Endodermal cell (in vitro differentiated cells): ENCODE measurements around the gene NCBP3. TPM values are rescaled to one million over a fixed set of nuclear protein-coding genes. Genes with fewer than 3 reads are reported as not detected.

Source experiments
- DNase-seq: peaks from one replicate; pipeline ENCODE4 v3.0.0-alpha.2; 2017
- H3K27ac ChIP-seq: 2 replicates; pipeline ENCODE4 v1.5.1; 2013; ENCODE audit warnings: mild to moderate bottlenecking, low read depth, low read length, moderate library complexity
- H3K27me3 ChIP-seq: 2 replicates; pipeline ENCODE4 v1.6.1; 2013; ENCODE audit warnings: mild to moderate bottlenecking, low read length, moderate library complexity; ENCODE audit not compliant: insufficient read depth, control insufficient read depth, poor library complexity, severe bottlenecking
- H3K36me3 ChIP-seq: 2 replicates; pipeline ENCODE4 v1.7.0; 2013; ENCODE audit warnings: mild to moderate bottlenecking, low read length, moderate library complexity; ENCODE audit not compliant: control insufficient read depth, insufficient read depth
- H3K4me1 ChIP-seq: one replicate; pipeline ENCODE4 v1.7.0; 2013; ENCODE audit warnings: low read length; ENCODE audit not compliant: control insufficient read depth, insufficient read depth
- H3K4me3 ChIP-seq: 2 replicates; pipeline ENCODE4 v1.5.1; 2013; ENCODE audit warnings: mild to moderate bottlenecking, low read length, moderate library complexity
- H3K9ac ChIP-seq: 2 replicates; pipeline ENCODE4 v1.6.1; 2013; ENCODE audit warnings: mild to moderate bottlenecking, low read length, moderate library complexity; ENCODE audit not compliant: poor library complexity, severe bottlenecking; ENCODE audit errors: extremely low read depth
- H3K9me3 ChIP-seq: 2 replicates; pipeline ENCODE4 v1.6.1; 2013; ENCODE audit warnings: mild to moderate bottlenecking, low read length, moderate library complexity; ENCODE audit not compliant: control insufficient read depth
- H3K27ac Mint-ChIP-seq: 2 replicates; pipeline ENCODE4 v1.8.0; 2020; ENCODE audit warnings: mixed read lengths
- H3K27me3 Mint-ChIP-seq: 2 replicates; pipeline ENCODE4 v1.8.0; 2021; ENCODE audit warnings: mild to moderate bottlenecking, mixed read lengths; ENCODE audit not compliant: insufficient read depth
- H3K36me3 Mint-ChIP-seq: 2 replicates; pipeline ENCODE4 v1.8.0; 2020; ENCODE audit warnings: low read depth, mixed read lengths
- H3K4me1 Mint-ChIP-seq: 2 replicates; pipeline ENCODE4 v1.8.0; 2020; ENCODE audit warnings: mixed read lengths
- H3K4me3 Mint-ChIP-seq: 2 replicates; pipeline ENCODE4 v1.8.0; 2020; ENCODE audit warnings: mild to moderate bottlenecking, moderate library complexity, mixed read lengths
- H3K9me3 Mint-ChIP-seq: 2 replicates; pipeline ENCODE4 v1.8.0; 2020; ENCODE audit warnings: mild to moderate bottlenecking, mixed read lengths
- CTCF ChIP-seq: fragments of 200-600 bp; sonication (generic); conservative IDR thresholded peaks from 2 replicates; pipeline ENCODE4 v1.5.0; 2021; ENCODE audit warnings: antibody characterized with exemption, mild to moderate bottlenecking
- WGBS, 2 experiments: methylation state at CpG; one replicate each; pipeline versions ENCODE4 v1.1.5 to v1.1.7; 2013; ENCODE audit warnings: missing lambda C conversion rate in 2 of 2, mixed read lengths in 1 of 2; ENCODE audit not compliant: insufficient coverage in 1 of 2, insufficient read length in 1 of 2; 5-methylcytosine and 5-hydroxymethylcytosine counted together
- total RNA-seq, 2 donors: library from RNA; stranded (reverse); fragmentation: NEBNext Ultra II Directional in 1 of 2; extraction: Animal tissue kit (Norgen Biotek cat#: 25700) in 1 of 2; gene quantifications; 2 replicates in 1 of 2; 3 replicates in 1 of 2; pipeline ENCODE4 v1.2.1, GENCODE V29; 2021

The NCBP3 gene
- total RNA-seq, 2 donors from 2014 or later, result 74.5 to 75.9 TPM

DNA sequence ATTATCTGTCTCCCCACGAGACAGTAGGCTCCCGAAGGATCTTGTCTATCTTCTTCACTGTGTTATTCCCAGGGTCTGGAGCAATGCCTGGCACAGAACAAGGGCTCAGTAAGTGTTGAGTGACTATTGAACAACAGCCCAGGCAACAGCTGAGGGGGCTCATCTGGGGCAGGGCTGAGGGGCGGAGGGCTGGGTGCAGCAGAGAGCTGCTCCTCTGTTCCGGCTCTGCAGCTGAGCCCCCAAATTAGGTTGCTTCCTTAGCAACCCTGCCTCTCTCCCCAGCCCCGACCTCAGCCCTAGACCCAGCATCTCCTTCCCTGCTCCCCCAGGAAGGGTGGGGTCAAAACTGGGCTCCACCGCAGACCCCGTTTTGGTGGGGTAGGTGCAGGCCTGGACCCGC lies 77.3 kb downstream of the NCBP3 start:
- Histone ChIP-seq H3K36me3 (no peaks in the 10 kb centered on the region), H3K4me1 (no peaks in the 10 kb centered on the region), H3K9ac (no peak overlapping the region), H3K27me3 (no peaks in the 10 kb centered on the region), H3K9me3 (no peaks in the 10 kb centered on the region), H3K27ac (no peak overlapping the region), H3K4me3 (no peak overlapping the region)
- H3K27ac Mint-ChIP-seq, result no peak overlapping the region
- DNase-seq, result no peak
- H3K9me3 Mint-ChIP-seq, result peaks cover 13% of the 10 kb centered on the region
- 93 to 100% methylated on average over 3 to 8 of the region's 8 CpGs for WGBS, 2 experiments
- no peak for TF ChIP-seq CTCF
- H3K36me3 Mint-ChIP-seq, result no peaks in the 10 kb centered on the region
- peaks cover 3% of the 10 kb centered on the region for H3K4me1 Mint-ChIP-seq
- H3K27me3 Mint-ChIP-seq, result no peaks in the 10 kb centered on the region
- H3K4me3 Mint-ChIP-seq, result no peak overlapping the region

DNA sequence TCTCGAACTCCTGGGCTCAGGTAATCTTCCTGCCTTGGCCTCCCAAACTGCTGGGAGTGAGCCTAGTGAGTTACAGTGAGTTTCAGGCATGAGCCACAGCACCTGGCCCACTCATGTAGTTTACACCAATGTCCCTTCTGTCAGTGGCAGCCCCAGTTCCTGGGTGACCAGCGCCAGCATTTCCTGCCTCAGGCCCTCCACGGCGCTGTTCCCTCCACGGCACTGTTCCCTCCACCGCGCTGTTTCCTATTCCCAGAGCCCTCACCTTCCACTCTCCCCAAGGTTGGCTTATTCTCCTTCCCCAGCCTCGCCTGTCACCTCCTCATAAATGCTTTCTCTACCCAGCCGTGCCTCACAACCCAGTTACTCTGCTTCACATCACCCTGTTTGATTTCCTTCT lies 77.7 kb downstream of the NCBP3 start:
- Histone ChIP-seq H3K9me3 (no peaks in the 10 kb centered on the region), H3K4me3 (no peak overlapping the region), H3K27ac (no peak overlapping the region), H3K9ac (no peak overlapping the region), H3K4me1 (no peaks in the 10 kb centered on the region), H3K27me3 (no peaks in the 10 kb centered on the region), H3K36me3 (no peaks in the 10 kb centered on the region)
- Mint-ChIP-seq H3K27ac (no peak overlapping the region), H3K4me1 (peaks cover 3% of the 10 kb centered on the region), H3K27me3 (no peaks in the 10 kb centered on the region), H3K36me3 (no peaks in the 10 kb centered on the region), H3K9me3 (peaks cover 13% of the 10 kb centered on the region), H3K4me3 (no peak overlapping the region)
- TF ChIP-seq CTCF, result no peak
- WGBS, 2 experiments, result 86 to 93% methylated on average over 9 of the region's 9 CpGs
- no peak for DNase-seq

- no peaks in the 10 kb centered on the region for H3K9me3 ChIP-seq
- no peak overlapping the region for H3K27ac Mint-ChIP-seq
- peaks cover 3% of the 10 kb centered on the region for H3K4me1 Mint-ChIP-seq
- peaks cover 13% of the 10 kb centered on the region for H3K9me3 Mint-ChIP-seq
- H3K4me3 ChIP-seq, result no peak overlapping the region
- H3K4me1 ChIP-seq, result no peaks in the 10 kb centered on the region
- no peaks in the 10 kb centered on the region for H3K36me3 Mint-ChIP-seq
- 94 to 95% methylated on average over 5 to 8 of the region's 8 CpGs for WGBS, 2 experiments
- H3K36me3 ChIP-seq, result no peaks in the 10 kb centered on the region
- DNase-seq, result no peak
- no peaks in the 10 kb centered on the region for H3K27me3 Mint-ChIP-seq
- H3K9ac ChIP-seq, result no peak overlapping the region
- no peaks in the 10 kb centered on the region for H3K27me3 ChIP-seq
- no peak overlapping the region for H3K27ac ChIP-seq
- H3K4me3 Mint-ChIP-seq, result no peak overlapping the region
- TF ChIP-seq CTCF, result no peak
Measured at GRCh38 chr17:3766779-3767178, 79.3 kb downstream of the NCBP3 start.
